NCI-H2029 (cell line): ENCODE measurements around the gene STK38L.
A peak's percentile ranks its signal among the peaks of the same experiment; 100 is the strongest.

ENCODE experiments used
- DNase-seq: peaks from one replicate; lab custom pipeline; 2025; lab: John Stamatoyannopoulos, UW

The STK38L gene

DNA sequence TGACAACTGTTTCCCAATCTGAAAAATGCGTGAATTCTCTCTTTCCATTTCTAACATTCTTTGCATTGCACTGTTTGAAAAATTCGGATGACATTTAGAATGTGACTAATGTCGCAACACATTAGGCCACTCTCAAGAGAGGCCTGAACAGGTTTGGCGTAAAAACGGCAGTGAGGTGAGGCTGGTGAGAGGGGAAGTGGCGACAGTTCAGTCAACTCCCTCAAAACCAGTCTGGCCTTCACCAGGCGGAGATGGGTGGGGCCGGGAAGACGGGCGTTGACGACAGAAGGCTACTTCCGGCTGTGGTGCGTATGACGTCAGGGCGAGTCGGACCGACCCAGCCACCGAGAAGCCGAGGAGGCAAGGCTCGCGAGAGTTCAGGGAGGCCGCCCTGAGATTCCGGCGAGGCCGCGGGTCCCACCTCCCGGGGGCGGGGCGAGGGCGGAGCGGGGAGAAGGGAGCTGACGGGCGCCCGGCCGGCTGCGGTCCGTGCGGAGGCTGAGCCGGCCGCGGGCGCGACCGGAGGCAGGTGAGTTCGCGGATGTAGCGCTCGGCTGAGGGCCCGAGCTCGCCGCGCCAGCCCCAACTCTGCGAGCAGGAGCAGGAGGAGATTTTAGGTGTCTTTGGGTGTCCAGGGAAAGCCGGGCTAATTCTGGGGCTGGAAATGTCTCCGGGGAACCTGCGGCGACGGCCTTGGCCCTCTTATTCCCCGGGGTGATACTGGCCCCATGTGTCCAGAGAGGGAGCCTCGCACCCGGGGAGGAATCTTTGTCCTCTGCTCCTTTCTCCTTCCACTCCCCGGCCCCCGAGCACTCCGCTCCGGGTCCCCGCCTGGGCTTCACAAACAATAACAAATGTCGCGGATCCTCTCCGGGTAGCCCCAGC lies at the start of gene STK38L:
TSS of gene STK38L (plus strand) at position 483 of the 885 bp plus-strand sequence. CDS start 53,435 bp downstream, outside the sequence.
- peak; percentile 98 for DNase-seq

DNA sequence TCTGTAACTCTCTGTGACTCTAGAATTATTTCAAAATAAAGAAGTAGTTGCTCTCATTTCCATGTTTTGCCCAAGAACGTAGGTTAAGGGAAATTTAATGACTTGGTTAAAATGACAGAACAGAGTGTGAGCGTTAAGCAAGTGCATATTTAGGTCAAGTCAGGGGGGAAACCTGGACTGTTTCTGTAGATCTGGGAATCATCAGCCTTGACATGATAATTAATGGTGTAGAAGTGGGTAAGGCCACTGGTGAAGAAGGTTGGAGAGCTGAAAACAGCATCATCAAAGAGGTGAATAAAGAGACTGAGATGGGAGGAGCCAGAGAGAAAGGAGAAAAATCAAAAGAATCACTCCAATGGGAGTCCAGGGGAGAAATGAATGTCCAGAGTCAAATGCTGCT lies 49.4 kb upstream of the STK38L start:
- DNase-seq, result no peak

DNA sequence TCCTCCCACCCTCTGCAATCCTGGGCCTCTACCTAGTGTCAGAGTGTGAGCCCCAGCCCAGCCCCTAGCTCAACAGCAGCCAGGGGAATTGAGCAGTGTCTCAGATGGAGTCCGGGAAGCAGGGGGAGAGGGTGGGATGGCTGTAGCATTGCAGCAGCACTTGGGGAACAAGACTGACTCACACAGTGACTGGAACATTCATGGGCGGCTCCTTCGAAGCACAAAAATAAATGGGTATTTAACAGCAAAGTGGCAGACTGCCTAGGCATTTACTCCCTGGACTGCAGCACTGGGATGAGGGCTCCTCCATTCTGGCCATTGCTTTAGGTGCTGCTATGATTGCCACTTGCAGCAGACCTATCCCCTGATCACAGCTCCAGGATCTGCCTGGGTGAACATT lies 46.0 kb upstream of the STK38L start:
- DNase-seq, result no peak

DNA sequence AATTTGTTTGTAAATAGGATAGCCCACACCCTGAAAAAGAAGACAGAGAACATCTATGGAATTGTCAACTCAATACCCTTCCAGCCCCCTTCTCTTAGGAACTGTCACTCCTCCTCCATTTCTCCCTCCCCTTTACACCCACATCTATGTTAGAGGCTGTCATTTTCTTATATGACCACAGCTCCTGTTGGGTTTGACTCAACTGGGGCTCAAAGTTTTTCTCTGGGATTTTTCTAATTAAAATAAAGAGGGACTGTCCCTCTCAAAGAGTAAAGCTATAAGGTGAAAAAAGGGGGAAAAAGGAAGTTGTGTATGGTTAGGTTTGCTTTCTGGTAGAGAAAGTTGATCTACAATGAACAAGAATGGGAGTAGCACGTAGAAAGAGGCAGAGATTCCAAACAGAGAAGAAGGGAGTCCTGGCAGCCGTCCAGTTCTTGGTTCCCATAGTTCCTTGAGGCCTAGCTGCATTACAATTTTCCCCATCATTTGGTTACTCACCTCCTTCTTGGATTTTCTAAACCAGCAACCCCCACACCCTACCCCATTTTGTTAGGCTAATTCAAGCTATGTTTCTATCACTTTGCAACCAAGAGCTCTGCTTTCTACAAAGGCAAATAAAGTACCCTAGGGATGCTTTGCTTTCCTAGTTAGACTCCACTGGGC lies 44.3 kb upstream of the STK38L start:
- no peak for DNase-seq

DNA sequence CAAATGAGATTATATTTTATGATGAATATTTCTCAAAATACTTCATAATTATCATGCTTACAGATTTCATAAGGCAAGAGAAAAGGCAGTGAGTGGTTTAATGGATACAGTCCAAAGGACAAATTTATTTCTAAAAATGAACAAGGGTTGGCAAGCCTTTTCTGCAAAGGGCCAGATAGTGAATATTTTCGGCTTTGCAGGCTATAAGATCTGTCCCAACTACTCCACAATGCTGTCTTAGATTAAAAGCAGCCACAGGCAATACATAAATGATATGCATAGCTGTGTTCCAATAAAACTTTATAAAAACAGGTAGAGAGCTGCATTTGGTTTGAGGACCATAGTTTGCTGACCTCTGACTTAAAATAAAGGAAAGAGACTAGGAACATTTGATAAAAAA lies 42.9 kb upstream of the STK38L start:
- DNase-seq, result no peak

GRCh38 chr12:27206801-27207502 lies 37.1 kb upstream of the STK38L start:
- no peak for DNase-seq

DNA sequence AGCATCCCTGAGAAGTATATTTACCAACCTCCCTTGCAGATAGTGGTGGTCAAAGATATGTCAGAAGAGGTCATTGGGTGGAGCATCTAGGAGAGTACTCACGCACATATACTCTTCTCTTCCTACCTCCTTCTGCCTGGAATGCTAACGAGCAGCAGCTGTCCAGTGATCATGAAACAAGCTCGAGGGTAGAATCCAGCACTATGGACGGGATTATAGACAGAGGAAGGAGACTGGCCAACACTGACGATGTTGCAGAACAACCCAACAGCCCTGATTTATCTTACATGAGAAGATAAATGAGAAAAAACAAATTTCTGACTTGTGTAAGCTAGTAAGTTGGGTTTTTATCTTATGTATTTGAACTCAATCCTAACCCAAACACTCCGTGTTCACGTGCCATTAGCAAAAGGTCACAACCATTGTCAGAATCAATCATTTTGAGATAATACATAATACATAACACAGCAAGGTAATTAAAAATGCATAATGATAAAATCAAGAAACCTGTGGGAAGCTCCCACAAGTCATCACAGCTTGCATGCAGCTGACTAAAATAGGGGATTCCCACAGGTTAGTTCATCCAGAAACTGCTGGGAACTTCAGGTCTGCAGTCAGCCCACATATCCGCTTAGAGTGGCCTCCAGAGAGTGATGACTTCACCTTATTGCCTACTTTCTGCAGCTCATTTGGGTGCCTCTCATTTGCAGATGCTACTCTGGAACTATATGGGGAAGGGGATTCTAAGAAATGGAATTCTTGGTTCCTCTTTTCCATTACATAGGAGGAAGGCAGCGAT lies 36.3 kb upstream of the STK38L start:
- DNase-seq, result no peak

DNA sequence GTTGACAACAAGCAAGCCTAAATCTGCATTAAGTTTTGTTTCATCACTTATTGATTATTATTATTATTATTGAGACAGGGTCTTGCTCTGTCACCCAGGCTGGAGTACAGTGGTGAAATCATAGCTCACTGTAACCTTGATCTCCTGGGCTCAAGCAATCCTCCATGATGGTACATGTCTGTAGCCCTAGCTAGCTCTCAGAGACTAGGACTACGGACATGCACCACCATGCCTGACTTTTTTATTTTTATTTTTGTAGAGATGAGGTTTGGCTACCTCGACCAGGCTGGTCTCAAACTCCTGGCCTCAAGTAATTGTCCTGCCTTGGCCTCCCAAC lies 35.7 kb upstream of the STK38L start:
- no peak for DNase-seq

DNA sequence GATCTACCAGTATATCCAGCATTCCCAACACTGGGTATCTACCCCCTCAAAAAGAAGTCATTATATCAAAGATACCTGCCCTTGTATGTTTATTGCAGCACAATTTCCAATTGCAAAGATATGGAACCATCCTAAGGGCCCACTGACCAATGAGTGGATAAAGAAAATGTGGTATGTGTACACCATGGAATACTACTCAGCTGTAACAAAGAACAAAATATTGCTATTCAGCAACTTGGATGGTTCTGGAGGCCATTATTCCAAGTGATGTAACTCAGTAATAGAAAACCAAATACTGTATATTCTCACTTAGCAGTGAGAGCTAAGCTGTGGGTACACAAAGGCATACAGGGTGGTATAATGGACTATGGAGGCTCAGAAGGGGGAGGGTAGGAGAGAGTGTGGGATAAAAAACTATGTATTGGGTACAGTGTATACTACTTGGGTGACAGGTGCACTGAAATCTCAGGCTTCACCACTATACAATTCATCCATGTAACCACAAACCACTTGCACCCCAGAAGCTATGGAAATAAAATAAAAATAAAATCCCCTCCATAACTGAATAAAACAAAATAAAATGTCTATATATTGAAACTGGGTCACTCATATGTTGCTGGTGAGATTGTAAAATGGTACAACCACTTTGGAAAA lies 34.7 kb upstream of the STK38L start:
- no peak for DNase-seq

DNA sequence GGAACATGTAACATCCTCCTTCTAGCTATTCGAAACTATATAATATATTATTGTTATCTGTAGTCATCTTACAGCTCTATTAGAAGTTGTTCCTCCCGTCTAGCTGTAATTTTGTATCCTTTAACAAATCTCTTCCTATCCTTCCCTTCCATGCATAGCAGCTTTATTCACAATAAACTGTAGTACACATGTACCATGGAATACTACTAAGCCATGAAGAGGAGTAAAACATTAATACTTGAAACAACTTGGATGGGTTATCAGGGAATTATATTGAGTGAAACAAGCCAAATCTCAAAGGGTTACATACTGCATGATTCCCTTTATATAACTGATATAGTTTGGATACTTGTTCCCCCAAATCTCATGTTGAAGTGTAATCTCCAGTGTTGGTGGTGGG lies 33.9 kb upstream of the STK38L start:
- DNase-seq, result no peak

DNA sequence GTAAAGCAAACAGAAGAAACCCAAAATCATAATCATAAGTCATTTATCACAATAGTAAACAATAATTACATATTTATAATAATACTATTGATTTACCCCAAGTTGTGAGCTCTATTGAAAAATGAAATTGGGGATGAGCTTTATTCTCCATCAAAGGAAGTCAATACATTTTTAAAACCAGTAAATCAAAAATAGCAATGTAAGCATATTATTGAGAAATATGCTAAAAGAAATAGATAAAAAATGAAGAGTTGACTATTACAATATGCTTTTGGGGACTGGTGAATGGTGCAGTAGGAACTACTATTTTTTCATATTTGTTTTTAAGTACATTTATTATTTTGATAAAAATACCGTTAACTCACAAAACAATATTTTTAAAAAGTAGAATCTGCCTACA lies 31.2 kb upstream of the STK38L start:
- no peak for DNase-seq

GRCh38 chr12:27213304-27213703 lies 30.8 kb upstream of the STK38L start:
- DNase-seq, result no peak

DNA sequence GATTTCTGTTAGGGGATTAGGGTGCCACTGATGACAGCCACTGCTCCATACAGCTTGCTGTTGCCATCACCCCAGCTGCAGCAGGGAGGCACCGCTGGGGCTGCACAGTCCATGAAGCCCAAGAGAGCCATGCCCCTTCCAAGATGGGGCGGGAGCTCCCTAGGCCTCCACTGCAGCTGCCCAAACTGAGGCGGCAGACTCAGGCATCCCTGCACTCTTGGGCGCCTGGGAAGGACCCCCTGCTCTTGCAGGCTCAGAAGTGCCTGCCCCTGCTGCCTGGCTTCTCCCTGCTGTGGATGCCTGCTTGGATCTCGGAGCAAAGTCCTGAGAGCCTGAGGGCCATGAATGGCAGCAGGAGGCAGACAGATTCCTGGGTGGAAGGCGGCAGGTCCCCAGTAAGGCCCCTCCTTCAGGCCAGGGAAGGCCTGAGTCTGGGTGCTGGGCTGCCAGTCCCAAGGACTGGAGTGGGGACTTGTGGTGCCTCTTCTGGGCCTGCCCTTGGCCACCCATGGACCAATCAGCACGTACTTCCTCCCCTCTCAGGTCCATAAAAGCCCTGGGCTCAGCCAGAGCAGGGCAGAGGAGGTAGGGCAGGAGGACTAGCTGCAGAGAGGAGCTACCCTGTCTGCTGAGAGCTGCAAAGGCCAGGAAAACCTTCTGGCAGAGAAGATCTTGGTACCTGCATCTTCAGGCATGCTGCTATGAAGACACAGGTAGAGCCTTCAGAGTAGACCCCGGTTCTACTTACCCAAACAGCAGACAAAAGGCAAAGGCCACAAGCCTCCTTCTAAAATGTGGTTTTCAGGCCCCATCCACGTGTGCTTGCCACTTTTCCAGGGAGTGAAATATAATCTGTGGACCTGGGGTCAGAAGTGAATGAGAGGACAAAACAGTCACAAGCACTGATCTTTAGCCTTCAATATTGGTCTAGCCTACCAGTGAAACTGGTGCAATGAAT lies 30.0 kb upstream of the STK38L start:
- DNase-seq, result no peak

GRCh38 chr12:27217590-27217989 lies 26.5 kb upstream of the STK38L start:
- DNase-seq, result no peak

- no peak for DNase-seq
Observed at GRCh38 chr12:27219693-27220054, 24.4 kb upstream of the STK38L start.

- no peak for DNase-seq
Observed at GRCh38 chr12:27220055-27220987, 23.8 kb upstream of the STK38L start.

DNA sequence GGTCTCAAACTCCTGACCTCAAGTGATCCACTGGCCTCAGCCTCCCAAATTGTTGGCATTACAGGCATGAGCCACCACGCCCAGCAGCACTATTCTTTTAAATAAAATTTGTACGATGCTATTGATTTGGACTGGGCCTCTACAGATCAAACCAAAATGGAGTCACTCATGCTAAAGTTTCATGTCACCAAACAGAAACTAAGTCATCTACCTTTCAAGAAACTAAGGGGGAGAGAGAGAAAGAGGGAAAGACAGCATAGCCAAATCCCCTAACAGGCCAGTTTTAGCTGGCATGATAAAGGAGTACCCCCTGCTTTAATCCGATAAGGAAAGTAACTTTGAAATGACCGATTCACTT lies 23.1 kb upstream of the STK38L start:
- DNase-seq, result no peak

DNA sequence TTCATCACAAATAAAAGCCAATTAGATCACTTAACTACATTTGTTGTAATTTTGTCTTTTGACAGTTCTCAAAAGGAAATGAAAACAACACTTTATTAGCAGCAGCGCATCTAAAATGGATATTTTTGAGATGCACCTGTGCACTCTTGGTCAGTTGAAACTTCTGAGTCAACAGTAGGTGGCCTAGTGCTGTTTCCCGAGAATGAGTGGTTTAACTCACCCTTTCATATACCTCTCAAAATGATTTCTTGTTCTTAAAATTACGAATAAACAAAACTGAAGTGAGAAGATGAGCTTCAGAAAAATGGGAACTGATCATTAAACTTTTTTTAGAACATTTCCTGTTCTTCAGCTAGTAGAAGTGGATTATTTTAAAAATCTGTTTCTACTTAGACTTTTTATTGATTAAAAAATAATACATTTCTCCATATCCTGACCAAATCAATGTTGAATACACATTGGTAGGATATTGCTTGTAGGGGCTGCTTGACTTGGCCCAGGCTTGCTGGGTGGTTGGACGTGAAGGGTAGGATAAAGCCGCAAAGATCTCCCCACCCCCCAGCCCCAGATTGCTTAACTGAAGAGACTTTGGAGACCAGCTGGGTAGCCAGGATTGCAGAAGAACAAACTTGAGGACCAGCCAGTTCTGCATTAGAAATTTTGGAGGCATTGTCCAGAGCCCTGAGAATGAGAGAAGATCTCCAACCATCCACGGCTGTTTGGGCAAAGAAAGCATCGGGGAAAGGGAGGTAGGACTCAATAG lies 22.3 kb upstream of the STK38L start:
- DNase-seq, result no peak
